Ishikawa (cell line): Measurements from ENCODE around the gene AMMECR1.

ENCODE experiments used
- CEBPB ChIP-seq: IDR thresholded peaks from 2 replicates; pipeline ENCODE4 v1.6.1; 2012
- CREB1 ChIP-seq: IDR thresholded peaks from 2 replicates; pipeline ENCODE4 v1.6.1; 2012; ENCODE audit warnings: low read depth
- EGR1 ChIP-seq: IDR thresholded peaks from 2 replicates; pipeline ENCODE4 v1.6.1; 2012
- EP300 ChIP-seq: IDR thresholded peaks from 2 replicates; pipeline ENCODE4 v1.6.1; 2012; ENCODE audit warnings: borderline replicate concordance
- FOXM1 ChIP-seq: IDR thresholded peaks from 2 replicates; pipeline ENCODE4 v1.6.1; 2012; ENCODE audit warnings: low read depth, borderline replicate concordance
- MAX ChIP-seq: IDR thresholded peaks from 2 replicates; pipeline ENCODE4 v1.6.1; 2012
- NFIC ChIP-seq: IDR thresholded peaks from 2 replicates; pipeline ENCODE4 v1.6.1; 2012
- RAD21 ChIP-seq: IDR thresholded peaks from 2 replicates; pipeline ENCODE4 v1.6.1; 2012; ENCODE audit warnings: low read depth
- REST ChIP-seq: IDR thresholded peaks from 2 replicates; pipeline ENCODE4 v1.6.1; 2012; ENCODE audit warnings: low read depth, mild to moderate bottlenecking
- TAF1 ChIP-seq: IDR thresholded peaks from 2 replicates; pipeline ENCODE4 v1.6.1; 2012; ENCODE audit warnings: low read depth, mild to moderate bottlenecking
- TCF12 ChIP-seq: IDR thresholded peaks from 2 replicates; pipeline ENCODE4 v1.6.1; 2012; ENCODE audit warnings: low read depth
- TEAD4 ChIP-seq: IDR thresholded peaks from 2 replicates; pipeline ENCODE4 v1.6.1; 2012
- USF1 ChIP-seq: IDR thresholded peaks from 2 replicates; pipeline ENCODE4 v1.6.1; 2012
- YY1 ChIP-seq: IDR thresholded peaks from 2 replicates; pipeline ENCODE4 v1.6.1; 2012; ENCODE audit warnings: low read depth
- ZBTB7A ChIP-seq: IDR thresholded peaks from 2 replicates; pipeline ENCODE4 v1.6.1; 2012; ENCODE audit warnings: low read depth

The AMMECR1 gene

GRCh38 chrX:110341189-110342035, 23.5 kb upstream of the AMMECR1 start:
- TF ChIP-seq TEAD4 (no peak), EP300 (no peak), USF1 (no peak), MAX (no peak), CREB1 (no peak), RAD21 (no peak), YY1 (no peak), TAF1 (no peak), EGR1 (no peak), NFIC (no peak), TCF12 (no peak), ZBTB7A (no peak), FOXM1 (no peak), CEBPB (no peak), REST (no peak)

GRCh38 chrX:110338935-110339334, 21.1 kb upstream of the AMMECR1 start:
- TF ChIP-seq EGR1, result no peak
- no peak for TF ChIP-seq TEAD4
- TF ChIP-seq TCF12, result no peak
- no peak for TF ChIP-seq REST
- no peak for TF ChIP-seq USF1
- TF ChIP-seq YY1, result no peak
- no peak for TF ChIP-seq RAD21

- no peak for TF ChIP-seq TAF1
Measured at GRCh38 chrX:110331444-110332030, 13.7 kb upstream of the AMMECR1 start.

GRCh38 chrX:110327336-110327735, 9.5 kb upstream of the AMMECR1 start:
- TF ChIP-seq EGR1, result no peak
- no peak for TF ChIP-seq CEBPB

GRCh38 chrX:110326712-110327111, 8.8 kb upstream of the AMMECR1 start:
- TF ChIP-seq EGR1 (no peak), YY1 (no peak), REST (no peak), NFIC (no peak), CREB1 (no peak), TEAD4 (no peak), CEBPB (no peak)
